ENCODE data around the gene SUSD6.

- TF ChIP-seq POLR2A (IDR thresholded peaks at IDR 0.05) (no peak), CTCF (IDR thresholded peaks at IDR 0.05) (no peak), EP300 (IDR thresholded peaks at IDR 0.05) (no peak)
Measured at GRCh38 chr14:69669375-69669774, 58.0 kb downstream of the SUSD6 start.
